Measurements from ENCODE around the gene HOXC12. TPM values are rescaled to one million over a fixed set of nuclear protein-coding genes. Genes with fewer than 3 reads are reported as not detected.
A peak's percentile ranks its signal among the peaks of the same experiment; 100 is the strongest.

The HOXC12 gene
- total RNA-seq, 2 experiments from 2014 or later, result not detected

DNA sequence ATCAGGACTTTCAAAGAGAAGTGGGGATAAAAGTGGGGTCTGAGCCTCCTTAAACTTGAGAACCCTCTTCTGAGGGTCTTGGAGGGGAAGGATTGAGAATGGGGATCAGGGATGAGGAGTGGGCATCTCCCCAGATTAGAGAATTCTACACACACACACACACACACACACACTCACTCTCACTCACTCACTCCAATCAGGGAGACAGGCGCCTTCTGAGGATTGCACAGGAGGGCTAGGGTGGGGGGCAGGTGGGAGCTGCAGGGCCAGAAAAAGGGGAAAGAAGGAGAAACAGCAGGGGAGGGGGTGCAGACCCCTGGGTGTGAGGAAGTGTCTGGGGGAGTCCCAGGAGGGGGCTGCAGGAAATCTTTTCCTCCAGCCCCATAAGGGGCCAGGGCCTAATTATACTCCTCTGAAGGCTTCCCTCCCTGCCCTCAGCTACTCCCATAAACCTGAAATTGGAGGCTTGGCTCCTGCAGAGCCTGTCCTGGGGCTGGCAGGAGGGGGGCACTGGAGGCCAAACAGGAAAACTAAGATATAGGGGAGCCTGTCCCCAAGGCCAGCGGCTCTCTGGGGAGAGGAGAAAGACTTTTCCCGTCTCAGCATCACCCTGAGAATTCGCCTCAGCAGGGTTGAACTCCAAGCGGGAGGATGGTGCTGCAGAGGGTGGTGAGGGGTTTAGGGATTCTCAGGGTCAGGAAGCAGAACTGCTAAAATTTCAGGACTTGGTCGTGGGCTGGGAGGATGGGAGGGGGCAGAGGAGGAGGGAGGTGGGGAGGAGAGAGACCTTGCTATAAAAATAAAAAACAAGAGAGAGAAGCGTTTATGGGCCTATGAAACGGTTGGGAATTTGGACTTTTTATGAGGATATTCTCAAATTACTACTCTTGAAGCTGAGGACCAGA, 46.8 kb downstream of the HOXC12 start:
- Mint-ChIP-seq H3K9me3 (no peaks in the 10 kb centered on the region), H3K27ac (no peak overlapping the region), H3K27me3 (peaks cover 100% of the 10 kb centered on the region), H3K36me3 (ENCODE audit: low read depth) (no peaks in the 10 kb centered on the region), H3K4me3 (peak overlapping the region; percentile 11), H3K4me1 (ENCODE audit: low read depth) (peaks cover 42% of the 10 kb centered on the region)
- Histone ChIP-seq H3K4me1 (ENCODE audit: insufficient read depth, low read length) (peaks cover 53% of the 10 kb centered on the region), H3K36me3 (ENCODE audit: insufficient read depth, low read length) (no peaks in the 10 kb centered on the region), H3K27me3 (ENCODE audit: control insufficient read depth in 1 of 2, insufficient read depth in 2 of 2, low read length in 2 of 2) (peaks cover 95 to 98% of the 10 kb centered on the region in 2 experiments), H3K4me3 (ENCODE audit: low read length) (no peak overlapping the region), H3K27ac (ENCODE audit: low read depth in 1 of 2, low read length in 2 of 2) (no peak overlapping the region), H3K9me3 (ENCODE audit: control insufficient read depth in 1 of 2, insufficient read depth in 1 of 2, low read length in 2 of 2) (peaks cover 0 to 59% of the 10 kb centered on the region in 2 experiments)
- intact Hi-C loops (cut with DNase I, micrococcal nuclease), result loop anchor here in 1 of 2 experiments (10.0 kb wide), 1 partner anchor 363 kb away; the partner anchor contains the start of gene GPR84
- DNase-seq (no peak), ATAC-seq (ENCODE audit: poor library complexity) (no peak)
- ChIA-PET POLR2A (no interaction called here), CTCF (interaction anchor here (0.6 to 2.0 kb wide), 2 partner anchors 190 to 206 kb away, joined by 3 to 7 read pairs; no protein-coding TSS in a partner anchor)
- TF ChIP-seq CTCF (IDR thresholded peaks at IDR 0.05), result no peak

DNA sequence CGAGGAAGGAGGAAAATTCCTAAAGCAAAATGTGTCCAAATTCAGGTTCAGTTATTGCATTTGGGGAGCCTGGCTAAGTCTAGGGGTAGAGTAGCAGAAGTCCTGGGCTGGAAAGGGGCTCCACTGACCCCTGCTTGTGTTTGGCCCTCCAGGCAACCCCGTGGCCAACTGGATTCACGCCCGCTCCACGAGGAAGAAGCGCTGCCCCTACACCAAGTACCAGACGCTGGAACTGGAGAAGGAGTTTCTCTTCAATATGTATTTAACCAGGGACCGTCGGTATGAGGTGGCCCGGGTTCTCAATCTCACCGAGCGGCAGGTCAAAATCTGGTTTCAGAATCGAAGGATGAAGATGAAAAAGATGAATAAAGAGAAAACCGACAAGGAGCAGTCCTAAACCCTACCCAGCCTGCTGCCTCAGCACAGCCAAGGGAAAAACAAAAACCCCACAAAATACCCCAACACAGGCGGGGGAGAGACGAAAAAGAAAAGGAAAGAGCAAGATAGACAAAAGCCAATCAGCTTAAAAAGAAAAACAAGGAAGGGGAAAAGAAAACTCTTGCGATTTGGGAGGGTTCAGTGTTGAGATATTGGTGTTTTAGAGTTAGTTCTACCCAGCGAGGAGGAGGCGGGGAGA, 47.7 kb downstream of the HOXC12 start:
- no peaks in the 10 kb centered on the region for H3K36me3 ChIP-seq (ENCODE audit: insufficient read depth, low read length)
- H3K9me3 ChIP-seq (ENCODE audit: control insufficient read depth in 1 of 2, insufficient read depth in 1 of 2, low read length in 2 of 2), result peaks cover 0 to 56% of the 10 kb centered on the region in 2 experiments
- H3K9me3 Mint-ChIP-seq, result no peaks in the 10 kb centered on the region
- POLR2A ChIA-PET, result no interaction called here
- ATAC-seq (ENCODE audit: poor library complexity) (no peak), DNase-seq (no peak)
- intact Hi-C loops (cut with DNase I, micrococcal nuclease), result loop anchor here in 1 of 2 experiments (10.0 kb wide), 1 partner anchor 362 kb away; the partner anchor contains the start of gene GPR84
- peaks cover 95 to 98% of the 10 kb centered on the region in 2 experiments for H3K27me3 ChIP-seq (ENCODE audit: control insufficient read depth in 1 of 2, insufficient read depth in 2 of 2, low read length in 2 of 2)
- peaks cover 100% of the 10 kb centered on the region for H3K27me3 Mint-ChIP-seq
- H3K4me3 ChIP-seq (ENCODE audit: low read length), result no peak overlapping the region
- peaks cover 49% of the 10 kb centered on the region for H3K4me1 ChIP-seq (ENCODE audit: insufficient read depth, low read length)
- TF ChIP-seq CTCF (IDR thresholded peaks at IDR 0.05), result no peak
- H3K27ac ChIP-seq (ENCODE audit: low read depth in 1 of 2, low read length in 2 of 2), result no peak overlapping the region
- no peak overlapping the region for H3K4me3 Mint-ChIP-seq
- H3K4me1 Mint-ChIP-seq (ENCODE audit: low read depth), result peaks cover 39% of the 10 kb centered on the region
- no peak overlapping the region for H3K27ac Mint-ChIP-seq
- H3K36me3 Mint-ChIP-seq (ENCODE audit: low read depth), result no peaks in the 10 kb centered on the region
- CTCF ChIA-PET, result interaction anchor here (2.7 kb wide), 1 partner anchor 199 kb away, joined by 14 read pairs; no protein-coding TSS in a partner anchor

DNA sequence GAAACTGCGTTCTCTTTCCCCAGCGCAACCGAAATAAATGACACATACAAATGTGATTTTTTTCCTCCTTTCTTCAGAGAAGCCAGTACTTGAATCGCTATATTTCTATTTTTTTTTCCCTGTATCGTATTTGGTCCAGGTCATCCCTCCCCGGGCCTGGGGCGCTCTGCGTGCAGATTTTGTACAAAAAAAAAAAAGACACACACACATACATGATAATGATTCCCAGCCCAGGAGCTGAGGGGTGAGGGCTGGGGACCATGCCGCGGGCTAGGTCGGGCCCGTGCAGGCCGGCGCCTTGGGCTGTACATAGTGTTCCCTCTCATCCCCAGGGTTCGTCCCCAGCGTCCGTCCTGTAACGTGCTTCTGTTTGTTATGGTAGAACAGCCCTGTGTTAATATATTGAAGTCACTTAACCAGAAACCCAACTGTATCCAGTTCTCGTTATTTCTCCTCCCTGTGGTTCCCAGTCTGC, 48.2 kb downstream of the HOXC12 start:
- POLR2A ChIA-PET, result no interaction called here
- peaks cover 43% of the 10 kb centered on the region for H3K4me1 ChIP-seq (ENCODE audit: insufficient read depth, low read length)
- peaks cover 0 to 53% of the 10 kb centered on the region in 2 experiments for H3K9me3 ChIP-seq (ENCODE audit: control insufficient read depth in 1 of 2, insufficient read depth in 1 of 2, low read length in 2 of 2)
- TF ChIP-seq CTCF (IDR thresholded peaks at IDR 0.05), result no peak
- no peak for ATAC-seq (ENCODE audit: poor library complexity)
- intact Hi-C loops (cut with DNase I, micrococcal nuclease), result loop anchor here in 1 of 2 experiments (10.0 kb wide), 1 partner anchor 362 kb away; the partner anchor contains the start of gene GPR84
- H3K36me3 Mint-ChIP-seq (ENCODE audit: low read depth), result no peaks in the 10 kb centered on the region
- H3K9me3 Mint-ChIP-seq, result no peaks in the 10 kb centered on the region
- H3K4me3 ChIP-seq (ENCODE audit: low read length), result no peak overlapping the region
- no peaks in the 10 kb centered on the region for H3K36me3 ChIP-seq (ENCODE audit: insufficient read depth, low read length)
- H3K4me3 Mint-ChIP-seq, result no peak overlapping the region
- peaks cover 95 to 98% of the 10 kb centered on the region in 2 experiments for H3K27me3 ChIP-seq (ENCODE audit: control insufficient read depth in 1 of 2, insufficient read depth in 2 of 2, low read length in 2 of 2)
- no peak overlapping the region for H3K27ac Mint-ChIP-seq
- no peak for DNase-seq
- no peak overlapping the region for H3K27ac ChIP-seq (ENCODE audit: low read depth in 1 of 2, low read length in 2 of 2)
- peaks cover 35% of the 10 kb centered on the region for H3K4me1 Mint-ChIP-seq (ENCODE audit: low read depth)
- H3K27me3 Mint-ChIP-seq, result peaks cover 100% of the 10 kb centered on the region
- CTCF ChIA-PET, result interaction anchor here (1.2 to 2.7 kb wide), 2 partner anchors 198 to 211 kb away, joined by 3 to 14 read pairs; no protein-coding TSS in a partner anchor

Data from CD4-positive, alpha-beta T cell (primary cell).